ENCODE measurements around the gene MBTPS1.

DNA sequence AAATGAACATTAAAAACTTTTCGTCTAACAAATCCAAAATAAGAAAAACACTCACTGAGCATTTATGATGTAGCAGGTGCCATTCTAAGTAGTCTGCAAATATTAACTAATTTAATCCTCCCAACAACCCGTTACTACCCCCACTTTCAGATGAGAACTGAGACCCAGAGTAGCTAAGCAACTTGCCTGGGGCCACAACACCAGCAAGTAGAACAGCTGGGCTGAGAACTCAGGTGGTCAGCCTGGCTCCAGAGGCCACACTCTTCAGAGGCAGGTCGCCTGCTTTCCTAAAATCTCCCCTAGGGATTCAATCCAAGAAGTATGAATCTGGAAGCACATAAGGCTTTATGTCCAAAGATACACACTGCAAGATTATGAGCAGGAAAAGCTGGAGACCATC lies 6.2 kb downstream of the MBTPS1 start:
- TF ChIP-seq NFRKB (IDR thresholded peaks at IDR 0.05), result no peak
- TF ChIP-seq FOXA1 (IDR thresholded peaks at IDR 0.05), result no peak
- TF ChIP-seq FOXM1 (IDR thresholded peaks at IDR 0.05; ENCODE audit: borderline replicate concordance), result no peak

Measured in HEK293T (cell line).